KMS-11 (cell line): ENCODE data around the gene GIMAP7.

ENCODE experiments used
- H2AFZ ChIP-seq: fragments of 200-600 bp; sonication (generic); 2 replicates; pipeline ENCODE4 v1.6.1; 2016; ENCODE audit warnings: antibody characterized with exemption, mixed run types, low read depth
- H3K27ac ChIP-seq: fragments of 200-600 bp; sonication (generic); 2 replicates; pipeline ENCODE4 v1.6.1; 2016; ENCODE audit warnings: mild to moderate bottlenecking, mixed run types
- H3K27me3 ChIP-seq: fragments of 200-600 bp; sonication (generic); 2 replicates; pipeline ENCODE4 v1.6.1; 2017; ENCODE audit warnings: mild to moderate bottlenecking, low read depth, mixed run types, moderate library complexity; ENCODE audit not compliant: insufficient read depth
- H3K36me3 ChIP-seq: fragments of 200-600 bp; sonication (generic); 2 replicates; pipeline ENCODE4 v1.6.1; 2017; ENCODE audit warnings: mild to moderate bottlenecking, mixed run types; ENCODE audit not compliant: insufficient read depth
- H3K4me1 ChIP-seq: fragments of 200-600 bp; sonication (generic); 2 replicates; pipeline ENCODE4 v1.6.1; 2016; ENCODE audit warnings: mild to moderate bottlenecking, low read depth, mixed run types; ENCODE audit not compliant: poor library complexity, severe bottlenecking
- H3K4me2 ChIP-seq: fragments of 200-600 bp; sonication (generic); 2 replicates; pipeline ENCODE4 v1.7.0; 2016; ENCODE audit warnings: mild to moderate bottlenecking, mixed run types
- H3K4me3 ChIP-seq: fragments of 200-600 bp; sonication (generic); IDR thresholded peaks from 2 replicates; pipeline ENCODE4 v1.6.1; 2017; ENCODE audit warnings: low read depth, low read length, mixed read lengths; ENCODE audit not compliant: insufficient read depth
- H3K79me2 ChIP-seq: fragments of 200-600 bp; sonication (generic); 2 replicates; pipeline ENCODE4 v1.6.1; 2016; ENCODE audit warnings: low read depth, mixed run types; ENCODE audit not compliant: insufficient read depth
- H3K9ac ChIP-seq: fragments of 200-600 bp; sonication (generic); 2 replicates; pipeline ENCODE4 v1.6.1; 2016; ENCODE audit warnings: mild to moderate bottlenecking, mixed run types
- H4K20me1 ChIP-seq: fragments of 200-600 bp; sonication (generic); 2 replicates; pipeline ENCODE4 v1.6.1; 2016; ENCODE audit warnings: mild to moderate bottlenecking, mixed run types; ENCODE audit not compliant: insufficient read depth
- TF ChIP-seq, protein P1 (sequence below): fragments of 200-600 bp; sonication (generic); conservative IDR thresholded peaks from 2 replicates; pipeline ENCODE4 v1.6.1; 2017; ENCODE audit warnings: low read depth, mild to moderate bottlenecking, antibody characterized with exemption, low read length, moderate library complexity, mixed read lengths

Gene GIMAP7

DNA sequence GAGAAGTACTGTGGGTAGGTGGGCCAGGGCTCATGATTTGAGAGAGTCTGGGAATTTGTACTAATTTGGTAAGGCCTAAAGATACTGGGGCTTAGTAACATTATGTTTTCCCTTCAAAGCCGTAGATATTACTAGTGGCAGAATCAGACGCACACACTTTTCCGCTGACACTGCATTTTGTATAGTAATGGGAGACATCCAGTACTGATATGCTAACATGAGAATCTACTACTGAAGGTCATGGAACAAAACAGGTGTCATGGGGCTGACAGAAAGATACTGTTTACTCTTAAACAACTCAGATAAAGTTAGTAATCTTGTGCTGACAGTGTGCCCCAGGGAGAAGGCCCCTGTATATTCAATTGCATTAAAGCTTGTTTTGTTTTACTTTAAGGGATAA lies 11.1 kb upstream of the GIMAP7 start:
- no peak overlapping the region for H3K4me3 ChIP-seq
- no peaks in the 10 kb centered on the region for H3K79me2 ChIP-seq
- no peaks in the 10 kb centered on the region for H4K20me1 ChIP-seq
- H3K9ac ChIP-seq: no peak overlapping the region
- H3K4me2 ChIP-seq: no peak overlapping the region
- TF ChIP-seq, protein P1, sequence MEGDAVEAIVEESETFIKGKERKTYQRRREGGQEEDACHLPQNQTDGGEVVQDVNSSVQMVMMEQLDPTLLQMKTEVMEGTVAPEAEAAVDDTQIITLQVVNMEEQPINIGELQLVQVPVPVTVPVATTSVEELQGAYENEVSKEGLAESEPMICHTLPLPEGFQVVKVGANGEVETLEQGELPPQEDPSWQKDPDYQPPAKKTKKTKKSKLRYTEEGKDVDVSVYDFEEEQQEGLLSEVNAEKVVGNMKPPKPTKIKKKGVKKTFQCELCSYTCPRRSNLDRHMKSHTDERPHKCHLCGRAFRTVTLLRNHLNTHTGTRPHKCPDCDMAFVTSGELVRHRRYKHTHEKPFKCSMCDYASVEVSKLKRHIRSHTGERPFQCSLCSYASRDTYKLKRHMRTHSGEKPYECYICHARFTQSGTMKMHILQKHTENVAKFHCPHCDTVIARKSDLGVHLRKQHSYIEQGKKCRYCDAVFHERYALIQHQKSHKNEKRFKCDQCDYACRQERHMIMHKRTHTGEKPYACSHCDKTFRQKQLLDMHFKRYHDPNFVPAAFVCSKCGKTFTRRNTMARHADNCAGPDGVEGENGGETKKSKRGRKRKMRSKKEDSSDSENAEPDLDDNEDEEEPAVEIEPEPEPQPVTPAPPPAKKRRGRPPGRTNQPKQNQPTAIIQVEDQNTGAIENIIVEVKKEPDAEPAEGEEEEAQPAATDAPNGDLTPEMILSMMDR: no peak
- no peaks in the 10 kb centered on the region for H3K4me1 ChIP-seq
- no peaks in the 10 kb centered on the region for H3K36me3 ChIP-seq
- H3K27ac ChIP-seq: no peak overlapping the region
- no peak overlapping the region for H2AFZ ChIP-seq
- no peaks in the 10 kb centered on the region for H3K27me3 ChIP-seq

DNA sequence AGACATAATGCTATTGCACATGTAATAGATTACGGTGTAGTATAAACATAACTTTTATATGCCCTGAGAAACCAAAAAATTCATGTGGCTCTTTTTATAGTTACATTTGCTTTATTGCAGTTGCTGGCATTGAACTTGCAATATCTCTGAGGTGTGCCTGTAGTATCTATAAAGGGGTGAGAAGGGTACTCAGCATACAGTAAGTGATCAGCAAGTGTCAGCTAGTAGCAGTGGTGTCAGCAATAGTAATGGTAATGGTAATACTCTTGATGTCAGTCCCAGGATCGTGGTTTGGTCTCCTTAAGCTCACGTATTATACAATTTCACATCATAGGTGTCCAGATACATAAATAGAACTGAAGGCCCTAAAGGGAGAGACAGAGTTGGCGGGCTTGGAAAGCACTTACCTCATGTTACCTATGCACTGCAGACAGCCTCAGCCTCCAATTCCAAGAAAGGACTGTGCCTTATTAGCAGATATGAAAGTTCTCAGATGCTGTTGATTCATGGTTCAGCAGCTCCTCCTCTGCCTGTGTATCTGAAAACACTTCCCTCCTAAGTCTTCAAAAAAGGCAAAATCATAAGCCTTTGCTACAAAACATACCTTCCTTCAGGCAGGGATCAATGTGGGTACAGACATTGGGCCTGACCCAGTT lies 6.6 kb upstream of the GIMAP7 start:
- TF ChIP-seq, protein P1: no peak
- Histone ChIP-seq H3K27me3 (no peaks in the 10 kb centered on the region), H3K4me2 (no peak overlapping the region), H3K9ac (no peak overlapping the region), H3K36me3 (no peaks in the 10 kb centered on the region), H3K4me1 (no peaks in the 10 kb centered on the region), H3K4me3 (no peak overlapping the region), H3K27ac (no peak overlapping the region), H4K20me1 (no peaks in the 10 kb centered on the region), H3K79me2 (no peaks in the 10 kb centered on the region), H2AFZ (no peak overlapping the region)

DNA sequence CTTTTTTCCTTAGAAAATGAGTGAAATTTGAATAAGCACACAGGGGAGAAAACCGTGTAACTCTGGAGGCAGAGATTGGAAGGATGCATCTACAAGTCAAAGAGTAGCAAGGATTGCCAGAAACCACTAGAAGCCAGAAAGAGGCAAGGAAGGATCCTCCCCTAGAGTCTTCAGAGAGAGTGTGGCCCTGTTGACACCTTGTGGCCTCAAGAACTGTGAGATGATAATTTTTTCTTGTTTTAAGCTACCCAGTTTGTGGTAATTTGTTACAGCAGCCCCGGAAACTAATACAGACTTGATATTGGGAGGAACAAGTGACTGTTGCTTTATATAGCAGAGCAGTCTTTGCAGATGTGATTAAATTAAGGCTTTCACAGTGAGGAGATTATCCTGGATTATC lies 3.6 kb upstream of the GIMAP7 start:
- no peak overlapping the region for H2AFZ ChIP-seq
- H4K20me1 ChIP-seq: no peaks in the 10 kb centered on the region
- H3K36me3 ChIP-seq: no peaks in the 10 kb centered on the region
- H3K27me3 ChIP-seq: no peaks in the 10 kb centered on the region
- H3K4me2 ChIP-seq: no peak overlapping the region
- H3K4me3 ChIP-seq: no peak overlapping the region
- TF ChIP-seq, protein P1: no peak
- no peaks in the 10 kb centered on the region for H3K79me2 ChIP-seq
- no peak overlapping the region for H3K9ac ChIP-seq
- H3K27ac ChIP-seq: no peak overlapping the region
- no peaks in the 10 kb centered on the region for H3K4me1 ChIP-seq

DNA sequence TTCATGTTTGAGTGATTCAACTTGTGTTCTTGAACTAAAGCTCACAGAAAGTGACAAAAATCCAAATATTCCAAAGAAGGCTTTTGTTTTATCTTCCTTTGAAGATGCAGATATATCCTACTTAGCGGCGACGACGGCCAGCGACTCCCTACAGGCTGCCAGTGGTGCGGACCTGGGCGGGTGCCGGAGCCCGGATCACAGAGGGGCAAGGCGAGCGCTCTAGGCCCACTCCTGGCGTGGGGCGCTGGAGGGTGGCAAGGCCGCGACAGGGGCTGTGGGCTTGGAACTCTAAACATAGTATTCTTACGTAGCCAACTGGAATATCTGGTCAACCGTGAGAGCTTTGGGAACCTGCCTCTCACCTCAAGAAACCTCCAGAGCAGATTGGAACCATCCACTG lies 914 bp upstream of the GIMAP7 start:
- H3K36me3 ChIP-seq: no peaks in the 10 kb centered on the region
- no peak overlapping the region for H3K4me2 ChIP-seq
- H3K79me2 ChIP-seq: no peaks in the 10 kb centered on the region
- no peak overlapping the region for H3K4me3 ChIP-seq
- no peak overlapping the region for H3K27ac ChIP-seq
- no peak overlapping the region for H2AFZ ChIP-seq
- H3K4me1 ChIP-seq: no peaks in the 10 kb centered on the region
- H3K27me3 ChIP-seq: no peaks in the 10 kb centered on the region
- H4K20me1 ChIP-seq: no peaks in the 10 kb centered on the region
- TF ChIP-seq, protein P1: no peak
- H3K9ac ChIP-seq: no peak overlapping the region
